Measurements from ENCODE around the gene KAZN. TPM values are rescaled to one million over a fixed set of nuclear protein-coding genes. Genes with fewer than 3 reads are reported as not detected.

KAZN gene
- total and polyA plus RNA-seq, 2 of the 8 experiments (the other 6 are each of a cell fraction or from before 2014, with no cell fraction given) = 3.7 to 11.8 TPM

GRCh38 chr1:14616632-14617396 is 18.3 kb downstream of the KAZN start:
- Histone ChIP-seq H3K79me2 (ENCODE audit: control insufficient read depth in 1 of 2, insufficient read depth in 2 of 2, low read length in 2 of 2) (no peaks in the 10 kb centered on the region), H2BK15ac (ENCODE audit: low read length) (no peak overlapping the region), H2AFZ (ENCODE audit: low read length) (no peak overlapping the region), H4K20me1 (replicated peaks in 1 of 2; ENCODE audit: control insufficient read depth in 1 of 2, insufficient read depth in 2 of 2, low read length in 2 of 2) (no peaks in the 10 kb centered on the region), H3K4ac (replicated peaks; ENCODE audit: insufficient read length, low read depth, low read length) (no peak overlapping the region), H3K36me3 (ENCODE audit: control insufficient read depth in 2 of 4, insufficient read depth in 4 of 4, low read length in 3 of 4) (no peaks in the 10 kb centered on the region), H3K27me3 (replicated peaks in 1 of 4; ENCODE audit: control insufficient read depth in 3 of 4, extremely low read depth in 1 of 4, insufficient read depth in 3 of 4, low read length in 3 of 4) (no peaks in the 10 kb centered on the region; a peak in 1 of 7 replicates), H4K8ac (ENCODE audit: extremely low read depth, insufficient read depth, low read length) (no peak overlapping the region), H2BK12ac (ENCODE audit: low read depth, low read length) (no peak overlapping the region), H3K23me2 (ENCODE audit: low read depth, low read length) (no peaks in the 10 kb centered on the region), H3K4me3 (ENCODE audit: extremely low read depth in 1 of 4, insufficient read depth in 2 of 4, low read depth in 3 of 4, low read length in 4 of 4) (no peak overlapping the region), H2AK5ac (ENCODE audit: low read depth, low read length) (no peak overlapping the region), H3K27ac (ENCODE audit: low read depth, low read length) (no peak overlapping the region), H3K9me3 (ENCODE audit: insufficient read depth in 2 of 2, low read depth in 1 of 2, low read length in 1 of 2) (no peaks in the 10 kb centered on the region), H4K5ac (ENCODE audit: insufficient read length, low read depth, low read length) (no peak overlapping the region), H3K79me1 (ENCODE audit: low read depth, low read length) (peaks cover 7% of the 10 kb centered on the region; the same call in 1 of the 2 replicates), H3K23ac (ENCODE audit: insufficient read length) (no peak overlapping the region), H3K9ac (replicated peaks in 1 of 4; ENCODE audit: extremely low read depth in 1 of 4, low read depth in 3 of 4, low read length in 3 of 4) (no peak overlapping the region), H2BK120ac (replicated peaks; ENCODE audit: low read depth, low read length) (no peak overlapping the region), H2BK5ac (ENCODE audit: low read depth, low read length) (no peak overlapping the region), H3K14ac (ENCODE audit: insufficient read length) (no peak overlapping the region), H3K4me1 (replicated peaks in 1 of 4; ENCODE audit: control insufficient read depth in 3 of 4, insufficient read depth in 4 of 4, low read length in 3 of 4) (peaks cover 0 to 7% (median 2%) of the 10 kb centered on the region in 4 experiments; a peak in 3 of 7 replicates), H3K18ac (ENCODE audit: extremely low read depth, low read length) (no peak overlapping the region), H3K56ac (replicated peaks; ENCODE audit: insufficient read length, low read depth, low read length) (no peak overlapping the region), H4K91ac (replicated peaks; ENCODE audit: insufficient read length, low read length) (no peak overlapping the region), H2BK20ac (ENCODE audit: low read length) (no peak overlapping the region), H3K4me2 (ENCODE audit: insufficient read depth in 1 of 2, low read depth in 2 of 2, low read length in 2 of 2) (no peak overlapping the region)
- FAIRE-seq = no peak
- CTCF ChIA-PET (ENCODE audit: partially characterized antibody) = interaction anchor here (0.6 to 1.2 kb wide), 5 partner anchors 8 to 247 kb away, joined by 3 to 7 read pairs (median 3); no protein-coding TSS in a partner anchor
- 79% methylated on average over 11 of the region's 11 CpGs; no CpG with 5 or more reads in 1 of the 2 experiments for WGBS, 2 experiments (ENCODE audit: extremely low coverage in 1 of 2, insufficient coverage in 1 of 2, insufficient read length in 1 of 2, insufficient replicate concordance in 2 of 2, low coverage in 1 of 2, low lambda C conversion rate in 2 of 2, missing lambda C conversion rate in 1 of 2)
- DNase-seq (ENCODE audit: low read depth in 1 of 2, low spot score in 2 of 2) = no peak
- POLR2A ChIA-PET (ENCODE audit: partially characterized antibody) = no interaction called here
- TF ChIP-seq NRF1 (IDR thresholded peaks at IDR 0.05; ENCODE audit: low read depth, low read length) (no peak), HDAC2 (IDR thresholded peaks at IDR 0.05; ENCODE audit: borderline replicate concordance in 1 of 2, low read depth in 2 of 2, low read length in 2 of 2) (no peak), YY1 (IDR thresholded peaks at IDR 0.05; ENCODE audit: low read depth, low read length) (no peak), BCL11A (IDR thresholded peaks at IDR 0.05; ENCODE audit: low read depth in 2 of 2, low read length in 2 of 2) (no peak), TAF7 (optimal IDR thresholded peaks at IDR 0.05; ENCODE audit: borderline replicate concordance, low read depth, low read length) (no peak), CHD2 (IDR thresholded peaks at IDR 0.05; ENCODE audit: low read length) (no peak), EZH2 (IDR thresholded peaks at IDR 0.05; ENCODE audit: low read depth, low read length, severe bottlenecking) (no peak), E2F6 (IDR thresholded peaks at IDR 0.05) (no peak)
- TF ChIP-seq, protein P1, sequence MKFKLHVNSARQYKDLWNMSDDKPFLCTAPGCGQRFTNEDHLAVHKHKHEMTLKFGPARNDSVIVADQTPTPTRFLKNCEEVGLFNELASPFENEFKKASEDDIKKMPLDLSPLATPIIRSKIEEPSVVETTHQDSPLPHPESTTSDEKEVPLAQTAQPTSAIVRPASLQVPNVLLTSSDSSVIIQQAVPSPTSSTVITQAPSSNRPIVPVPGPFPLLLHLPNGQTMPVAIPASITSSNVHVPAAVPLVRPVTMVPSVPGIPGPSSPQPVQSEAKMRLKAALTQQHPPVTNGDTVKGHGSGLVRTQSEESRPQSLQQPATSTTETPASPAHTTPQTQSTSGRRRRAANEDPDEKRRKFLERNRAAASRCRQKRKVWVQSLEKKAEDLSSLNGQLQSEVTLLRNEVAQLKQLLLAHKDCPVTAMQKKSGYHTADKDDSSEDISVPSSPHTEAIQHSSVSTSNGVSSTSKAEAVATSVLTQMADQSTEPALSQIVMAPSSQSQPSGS (IDR thresholded peaks at IDR 0.05; ENCODE audit: low read length) = no peak
